ENCODE data around the gene SAA1.
A peak's percentile ranks its signal among the peaks of the same experiment; 100 is the strongest.

Gene SAA1

DNA sequence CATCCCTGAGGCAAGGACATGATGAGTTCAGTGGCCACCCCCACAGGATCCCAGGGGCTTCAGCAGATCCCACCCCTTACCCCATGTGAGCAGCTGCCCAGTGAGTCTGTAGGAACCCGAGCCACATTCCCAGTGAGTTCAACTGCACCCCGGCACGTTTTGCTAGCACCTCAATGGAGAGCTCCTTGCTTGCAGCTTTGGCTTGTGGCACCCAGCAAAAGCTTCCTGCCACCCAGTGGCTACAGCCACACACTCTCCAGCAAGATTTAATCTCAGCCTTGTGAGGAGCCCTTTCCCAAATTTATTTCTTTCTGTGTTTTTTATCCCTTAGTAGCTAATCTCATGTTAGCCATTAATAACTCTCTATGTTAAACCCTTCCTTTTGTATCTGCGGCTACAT lies 4.0 kb downstream of the SAA1 start:
- ChIA-PET CTCF (interaction anchor here (0.6 kb wide), 1 partner anchor 67 kb away, joined by 3 read pairs; no protein-coding TSS in a partner anchor), POLR2A (interaction anchor here (0.7 kb wide), 1 partner anchor 369 kb away, joined by 3 read pairs; no protein-coding TSS in a partner anchor)
- H3K4me3 ChIP-seq (ENCODE audit: low read depth, low read length) = no peak overlapping the region
- H3K4me1 ChIP-seq (ENCODE audit: control insufficient read depth, insufficient read depth, low read length) = no peaks in the 10 kb centered on the region
- no peak for TF ChIP-seq ZNF302 (tag by site-specific recombination; IDR thresholded peaks at IDR 0.05; ENCODE audit: low read depth)
- no peak for TF ChIP-seq KLF17 (tag by site-specific recombination; IDR thresholded peaks at IDR 0.05)
- no peaks in the 10 kb centered on the region for H3K36me3 ChIP-seq (ENCODE audit: control insufficient read depth in 2 of 2, insufficient read depth in 1 of 2, low read length in 2 of 2)
- no peaks in the 10 kb centered on the region for H3K9me3 ChIP-seq (ENCODE audit: control insufficient read depth, insufficient read depth, low read depth, low read length)
- H3K27ac ChIP-seq (ENCODE audit: extremely low read depth, low read depth, low read length) = no peak overlapping the region

GRCh38 chr11:18271206-18271605 lies 5.1 kb downstream of the SAA1 start:
- Histone ChIP-seq H3K36me3 (ENCODE audit: control insufficient read depth in 2 of 2, insufficient read depth in 1 of 2, low read length in 2 of 2) (no peaks in the 10 kb centered on the region), H3K27ac (ENCODE audit: extremely low read depth, low read depth, low read length) (no peak overlapping the region), H3K4me1 (ENCODE audit: control insufficient read depth, insufficient read depth, low read length) (no peaks in the 10 kb centered on the region), H3K9me3 (ENCODE audit: control insufficient read depth, insufficient read depth, low read depth, low read length) (no peaks in the 10 kb centered on the region), H3K4me3 (ENCODE audit: low read depth, low read length) (no peak overlapping the region)
- ChIA-PET CTCF (no interaction called here), POLR2A (no interaction called here)
- TF ChIP-seq, protein P1, sequence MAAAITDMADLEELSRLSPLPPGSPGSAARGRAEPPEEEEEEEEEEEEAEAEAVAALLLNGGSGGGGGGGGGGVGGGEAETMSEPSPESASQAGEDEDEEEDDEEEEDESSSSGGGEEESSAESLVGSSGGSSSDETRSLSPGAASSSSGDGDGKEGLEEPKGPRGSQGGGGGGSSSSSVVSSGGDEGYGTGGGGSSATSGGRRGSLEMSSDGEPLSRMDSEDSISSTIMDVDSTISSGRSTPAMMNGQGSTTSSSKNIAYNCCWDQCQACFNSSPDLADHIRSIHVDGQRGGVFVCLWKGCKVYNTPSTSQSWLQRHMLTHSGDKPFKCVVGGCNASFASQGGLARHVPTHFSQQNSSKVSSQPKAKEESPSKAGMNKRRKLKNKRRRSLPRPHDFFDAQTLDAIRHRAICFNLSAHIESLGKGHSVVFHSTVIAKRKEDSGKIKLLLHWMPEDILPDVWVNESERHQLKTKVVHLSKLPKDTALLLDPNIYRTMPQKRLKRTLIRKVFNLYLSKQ (tag by site-specific recombination; IDR thresholded peaks at IDR 0.05; ENCODE audit: borderline replicate concordance) = no peak
- TF ChIP-seq ZNF184 (tag by site-specific recombination; IDR thresholded peaks at IDR 0.05) = no peak
- no peak for TF ChIP-seq ZNF645 (tag by site-specific recombination; IDR thresholded peaks at IDR 0.05)
- TF ChIP-seq ZNF677 (tag by site-specific recombination; IDR thresholded peaks at IDR 0.05) = no peak
- TF ChIP-seq ZSCAN23 (tag by site-specific recombination; IDR thresholded peaks at IDR 0.05) = no peak
- no peak for TF ChIP-seq SALL2 (tag by site-specific recombination; IDR thresholded peaks at IDR 0.05; ENCODE audit: borderline replicate concordance)
- no peak for TF ChIP-seq YY1 (tag by site-specific recombination; IDR thresholded peaks at IDR 0.05)
- no peak for TF ChIP-seq ZNF600 (tag by site-specific recombination; IDR thresholded peaks at IDR 0.05)
- no peak for TF ChIP-seq ZNF292 (tag by site-specific recombination; IDR thresholded peaks at IDR 0.05; ENCODE audit: borderline replicate concordance, low read depth)
- TF ChIP-seq ZNF76 (tag by site-specific recombination; IDR thresholded peaks at IDR 0.05; ENCODE audit: borderline replicate concordance, low read depth) = no peak
- TF ChIP-seq ZNF768 (tag by site-specific recombination; IDR thresholded peaks at IDR 0.05) = no peak
- no peak for TF ChIP-seq ATF2 (tag by site-specific recombination; IDR thresholded peaks at IDR 0.05; ENCODE audit: low read depth)
- no peak for TF ChIP-seq ZNF175 (tag by site-specific recombination; IDR thresholded peaks at IDR 0.05)
- TF ChIP-seq KLF10 (tag by site-specific recombination; IDR thresholded peaks at IDR 0.05) = no peak

GRCh38 chr11:18277565-18278271 lies 11.7 kb downstream of the SAA1 start:
- no peak for TF ChIP-seq ZSCAN23 (tag by site-specific recombination; IDR thresholded peaks at IDR 0.05)
- 0 out of 2 replicates have a peak, but pooled peaks have one; percentile 23 for TF ChIP-seq ZNF664 (tag by site-specific recombination; IDR thresholded peaks at IDR 0.05)
- TF ChIP-seq ZFHX2 (tag by site-specific recombination; conservative IDR thresholded peaks at IDR 0.05) = no peak
- TF ChIP-seq, protein P2, sequence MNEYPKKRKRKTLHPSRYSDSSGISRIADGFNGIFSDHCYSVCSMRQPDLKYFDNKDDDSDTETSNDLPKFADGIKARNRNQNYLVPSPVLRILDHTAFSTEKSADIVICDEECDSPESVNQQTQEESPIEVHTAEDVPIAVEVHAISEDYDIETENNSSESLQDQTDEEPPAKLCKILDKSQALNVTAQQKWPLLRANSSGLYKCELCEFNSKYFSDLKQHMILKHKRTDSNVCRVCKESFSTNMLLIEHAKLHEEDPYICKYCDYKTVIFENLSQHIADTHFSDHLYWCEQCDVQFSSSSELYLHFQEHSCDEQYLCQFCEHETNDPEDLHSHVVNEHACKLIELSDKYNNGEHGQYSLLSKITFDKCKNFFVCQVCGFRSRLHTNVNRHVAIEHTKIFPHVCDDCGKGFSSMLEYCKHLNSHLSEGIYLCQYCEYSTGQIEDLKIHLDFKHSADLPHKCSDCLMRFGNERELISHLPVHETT (tag by site-specific recombination; IDR thresholded peaks at IDR 0.05) = no peak
- no peak for TF ChIP-seq IKZF3 (tag by site-specific recombination; IDR thresholded peaks at IDR 0.05)
- POLR2A ChIA-PET = interaction anchor here (0.7 kb wide), 1 partner anchor 29 kb away, joined by 5 read pairs; no protein-coding TSS in a partner anchor
- CTCF ChIA-PET = no interaction called here
- Histone ChIP-seq H3K36me3 (ENCODE audit: control insufficient read depth in 2 of 2, insufficient read depth in 1 of 2, low read length in 2 of 2) (peaks cover 0 to 44% of the 10 kb centered on the region in 2 experiments; a peak in 1 of 3 replicates), H3K9me3 (ENCODE audit: control insufficient read depth, insufficient read depth, low read depth, low read length) (no peaks in the 10 kb centered on the region), H3K27ac (ENCODE audit: extremely low read depth, low read depth, low read length) (no peak overlapping the region), H3K4me1 (ENCODE audit: control insufficient read depth, insufficient read depth, low read length) (no peaks in the 10 kb centered on the region), H3K4me3 (ENCODE audit: low read depth, low read length) (no peak overlapping the region)
